GM23248 (cell line): ENCODE measurements around the gene ATP8A2. TPM values are rescaled to one million over a fixed set of nuclear protein-coding genes. Genes with fewer than 3 reads are reported as not detected.

Experiments
- DNase-seq: peaks from one replicate; pipeline ENCODE4 v3.0.0-alpha.2; 2015
- H2AFZ ChIP-seq: fragments of 200-600 bp; sonication (generic); 2 replicates; pipeline ENCODE4 v1.6.1; 2016; ENCODE audit warnings: antibody characterized with exemption
- H3F3A ChIP-seq: fragments of 200-600 bp; sonication (generic); 2 replicates; pipeline ENCODE4 v1.6.1; 2016; ENCODE audit warnings: mild to moderate bottlenecking, antibody characterized with exemption, mixed run types; ENCODE audit not compliant: insufficient read depth
- H3K27ac ChIP-seq: fragments of 200-600 bp; sonication (generic); 2 replicates; pipeline ENCODE4 v1.5.1; 2016; ENCODE audit warnings: mild to moderate bottlenecking
- H3K27me3 ChIP-seq: fragments of 200-600 bp; sonication (generic); replicated peaks from 2 replicates; pipeline ENCODE4 v1.6.1; 2016; ENCODE audit warnings: mild to moderate bottlenecking; ENCODE audit not compliant: insufficient read depth
- H3K36me3 ChIP-seq: fragments of 200-600 bp; sonication (generic); 2 replicates; pipeline ENCODE4 v1.6.1; 2016; ENCODE audit warnings: low read depth, mild to moderate bottlenecking
- H3K4me1 ChIP-seq: fragments of 200-600 bp; sonication (generic); 2 replicates; pipeline ENCODE4 v1.6.1; 2016; ENCODE audit warnings: mild to moderate bottlenecking; ENCODE audit not compliant: insufficient read depth
- H3K4me2 ChIP-seq: fragments of 200-600 bp; sonication (generic); one replicate; pipeline ENCODE4 v1.6.1; 2016; ENCODE audit warnings: mild to moderate bottlenecking; ENCODE audit not compliant: unreplicated experiment
- H3K4me3 ChIP-seq: fragments of 200-600 bp; sonication (generic); 2 replicates; pipeline ENCODE4 v1.5.1; 2016; ENCODE audit warnings: mild to moderate bottlenecking
- H3K79me2 ChIP-seq: fragments of 200-600 bp; sonication (generic); 2 replicates; pipeline ENCODE4 v1.6.1; 2016; ENCODE audit warnings: mild to moderate bottlenecking; ENCODE audit not compliant: insufficient read depth
- H3K9ac ChIP-seq: fragments of 200-600 bp; sonication (generic); 2 replicates; pipeline ENCODE4 v1.6.1; 2016; ENCODE audit warnings: mild to moderate bottlenecking
- H3K9me2 ChIP-seq: fragments of 200-600 bp; sonication (generic); 2 replicates; pipeline ENCODE4 v1.6.1; 2016; ENCODE audit warnings: mixed run types, mild to moderate bottlenecking, moderate library complexity; ENCODE audit not compliant: insufficient read depth
- H3K9me3 ChIP-seq: fragments of 200-600 bp; sonication (generic); one replicate; pipeline ENCODE4 v1.6.1; 2017; ENCODE audit warnings: low read depth
- H4K20me1 ChIP-seq: fragments of 200-600 bp; sonication (generic); 2 replicates; pipeline ENCODE4 v1.6.0; 2016; ENCODE audit not compliant: insufficient read depth
- EZH2 ChIP-seq: fragments of 200-600 bp; sonication (generic); IDR thresholded peaks from 2 replicates; pipeline ENCODE4 v1.6.1; 2018; ENCODE audit warnings: antibody characterized with exemption, mild to moderate bottlenecking; ENCODE audit not compliant: insufficient read depth, poor library complexity, severe bottlenecking
- EZH2phosphoT487 ChIP-seq: fragments of 200-600 bp; sonication (generic); IDR thresholded peaks from 2 replicates; pipeline ENCODE4 v1.6.1; 2018; ENCODE audit warnings: antibody characterized with exemption, moderate library complexity, mild to moderate bottlenecking, low read depth; ENCODE audit not compliant: insufficient read depth
- WGBS, 2 experiments: methylation state at CpG; one replicate each; pipeline ENCODE4 v1.1.6; 2015 to 2017; ENCODE audit warnings: low lambda C conversion rate in 2 of 2, low coverage in 1 of 2; ENCODE audit errors: missing lambda C conversion rate in 2 of 2; 5-methylcytosine and 5-hydroxymethylcytosine counted together
- in situ Hi-C: fragments of 300-500 bp; cut with MboI; formaldehyde crosslinking; loops from 2 replicates; pipeline ENCODE4 v1.15.0; 2020
- polyA plus RNA-seq: library from polyadenylated mRNA; unstranded; fragments of >200 nt; fragmentation: Nextera tagmentation; extraction: Ambion mirVana; gene quantifications from 2 replicates; pipeline ENCODE4 v1.2.1, GENCODE V29; 2016
- total RNA-seq: library from RNA; depleted of rRNA; stranded (reverse); fragments of >200 nt; shearing (Covaris generic); gene quantifications from 2 replicates; pipeline ENCODE4 v1.2.3, GENCODE V29; 2014

ATP8A2 gene
- total and polyA plus RNA-seq, 2 experiments from 2014 or later = under 0.01 to 0.05 TPM

GRCh38 chr13:25406377-25406776 is 34.6 kb downstream of the ATP8A2 start:
- in situ Hi-C loops = no loop called here
- H3F3A ChIP-seq = no peaks in the 10 kb centered on the region

GRCh38 chr13:25409938-25410337 is 38.2 kb downstream of the ATP8A2 start:
- Histone ChIP-seq H3F3A (no peaks in the 10 kb centered on the region), H3K4me1 (no peaks in the 10 kb centered on the region), H3K27me3 (no peaks in the 10 kb centered on the region), H3K27ac (no peak overlapping the region), H3K9me3 (no peaks in the 10 kb centered on the region), H3K79me2 (no peaks in the 10 kb centered on the region), H3K9ac (no peak overlapping the region), H3K4me2 (no peak overlapping the region), H2AFZ (no peak overlapping the region), H3K4me3 (no peak overlapping the region), H4K20me1 (no peaks in the 10 kb centered on the region), H3K9me2 (no peaks in the 10 kb centered on the region), H3K36me3 (no peaks in the 10 kb centered on the region)
- no peak for DNase-seq
- in situ Hi-C loops = no loop called here
- TF ChIP-seq EZH2phosphoT487 (no peak), EZH2 (no peak)
- WGBS, 2 experiments = 22% methylated on average over 5 of the region's 5 CpGs

More at GRCh38 chr13:25406377-25406776, 34.6 kb downstream of the ATP8A2 start:
- Histone ChIP-seq H3K79me2 (no peaks in the 10 kb centered on the region), H3K9me2 (no peaks in the 10 kb centered on the region), H2AFZ (no peak overlapping the region), H3K36me3 (no peaks in the 10 kb centered on the region), H3K9me3 (no peaks in the 10 kb centered on the region), H3K4me2 (no peak overlapping the region), H3K4me3 (no peak overlapping the region), H3K27ac (no peak overlapping the region), H3K9ac (no peak overlapping the region), H4K20me1 (no peaks in the 10 kb centered on the region), H3K4me1 (no peaks in the 10 kb centered on the region), H3K27me3 (no peaks in the 10 kb centered on the region; the same call in 1 of the 2 replicates)
- DNase-seq = no peak
- TF ChIP-seq EZH2phosphoT487 (no peak), EZH2 (no peak)
- WGBS, 2 experiments = 0% methylated on average over 1 of the region's 1 CpG

GRCh38 chr13:25415241-25415640 is 43.5 kb downstream of the ATP8A2 start:
- H3K9ac ChIP-seq = no peak overlapping the region
- H4K20me1 ChIP-seq = no peaks in the 10 kb centered on the region
- H3K4me3 ChIP-seq = no peak overlapping the region
- DNase-seq = no peak
- H3K79me2 ChIP-seq = no peaks in the 10 kb centered on the region
- in situ Hi-C loops = no loop called here
- no peak overlapping the region for H3K4me2 ChIP-seq
- H3K4me1 ChIP-seq = no peaks in the 10 kb centered on the region
- H3K27me3 ChIP-seq = no peaks in the 10 kb centered on the region
- 0% methylated on average over 1 of the region's 1 CpG for WGBS, 2 experiments
- no peaks in the 10 kb centered on the region for H3K9me2 ChIP-seq
- no peak overlapping the region for H3K27ac ChIP-seq
- no peaks in the 10 kb centered on the region for H3K36me3 ChIP-seq
- TF ChIP-seq EZH2phosphoT487 = no peak
- TF ChIP-seq EZH2 = no peak
- H2AFZ ChIP-seq = no peak overlapping the region
- no peaks in the 10 kb centered on the region for H3K9me3 ChIP-seq
- no peaks in the 10 kb centered on the region for H3F3A ChIP-seq

- no peaks in the 10 kb centered on the region for H3K9me3 ChIP-seq
- WGBS, 2 experiments = 40 to 43% methylated on average over 2 of the region's 2 CpGs
- H3K79me2 ChIP-seq = no peaks in the 10 kb centered on the region
- H4K20me1 ChIP-seq = no peaks in the 10 kb centered on the region
- H3K4me3 ChIP-seq = no peak overlapping the region
- no peaks in the 10 kb centered on the region for H3K4me1 ChIP-seq
- no peak overlapping the region for H3K4me2 ChIP-seq
- H3K36me3 ChIP-seq = no peaks in the 10 kb centered on the region
- H3K27ac ChIP-seq = no peak overlapping the region
- no peak overlapping the region for H3K9ac ChIP-seq
- no peaks in the 10 kb centered on the region for H3K27me3 ChIP-seq
- TF ChIP-seq EZH2phosphoT487 (no peak), EZH2 (no peak)
- H3K9me2 ChIP-seq = no peaks in the 10 kb centered on the region
- H3F3A ChIP-seq = no peaks in the 10 kb centered on the region
- in situ Hi-C loops = no loop called here
- no peak overlapping the region for H2AFZ ChIP-seq
- DNase-seq = no peak
These were observed 45.8 kb downstream of the ATP8A2 start for GRCh38 chr13:25417535-25417934.

GRCh38 chr13:25420161-25420560 is 48.4 kb downstream of the ATP8A2 start:
- no peak for DNase-seq
- no peak overlapping the region for H3K4me2 ChIP-seq
- no peaks in the 10 kb centered on the region for H3F3A ChIP-seq
- H3K9me2 ChIP-seq = no peaks in the 10 kb centered on the region
- 23 to 34% methylated on average over 2 of the region's 2 CpGs for WGBS, 2 experiments
- no peaks in the 10 kb centered on the region for H3K79me2 ChIP-seq
- no peak overlapping the region for H3K9ac ChIP-seq
- H2AFZ ChIP-seq = no peak overlapping the region
- H3K4me3 ChIP-seq = no peak overlapping the region
- no peaks in the 10 kb centered on the region for H3K36me3 ChIP-seq
- TF ChIP-seq EZH2 = no peak
- TF ChIP-seq EZH2phosphoT487 = no peak
- H3K27ac ChIP-seq = no peak overlapping the region
- H3K4me1 ChIP-seq = no peaks in the 10 kb centered on the region
- H3K9me3 ChIP-seq = no peaks in the 10 kb centered on the region
- H4K20me1 ChIP-seq = no peaks in the 10 kb centered on the region
- H3K27me3 ChIP-seq = no peaks in the 10 kb centered on the region
- in situ Hi-C loops = no loop called here
